GM23248 (cell line): ENCODE data around the gene YOD1.

Experiments
- EZH2 ChIP-seq: fragments of 200-600 bp; sonication (generic); IDR thresholded peaks from 2 replicates; pipeline ENCODE4 v1.6.1; 2018; ENCODE audit warnings: antibody characterized with exemption, mild to moderate bottlenecking; ENCODE audit not compliant: insufficient read depth, poor library complexity, severe bottlenecking
- EZH2phosphoT487 ChIP-seq: fragments of 200-600 bp; sonication (generic); IDR thresholded peaks from 2 replicates; pipeline ENCODE4 v1.6.1; 2018; ENCODE audit warnings: antibody characterized with exemption, moderate library complexity, mild to moderate bottlenecking, low read depth; ENCODE audit not compliant: insufficient read depth

DNA sequence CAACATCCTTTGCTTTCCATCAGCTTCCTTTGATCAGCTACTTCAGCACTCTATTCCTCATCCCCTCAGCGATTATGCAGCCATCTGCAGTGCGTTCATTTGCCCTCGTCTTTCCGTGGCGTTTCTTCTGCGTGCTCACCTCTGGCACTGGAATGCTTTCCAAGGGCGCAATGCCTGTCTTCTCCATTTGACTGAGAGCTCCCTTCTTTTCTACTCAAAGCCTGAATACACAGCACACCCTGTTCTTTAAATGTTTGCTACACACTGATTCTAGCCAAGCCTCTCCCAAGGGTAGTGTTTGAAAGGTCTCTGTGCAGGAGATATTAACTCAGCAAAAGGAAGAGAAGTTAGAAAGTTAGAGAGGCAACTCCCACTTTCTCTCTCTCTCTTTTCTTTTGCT is 41.1 kb downstream of the YOD1 start:
- no peak for TF ChIP-seq EZH2phosphoT487
- no peak for TF ChIP-seq EZH2
